Vagina (tissue), 2 donors: ENCODE results near the gene RNF144A. TPM values are rescaled to one million over a fixed set of nuclear protein-coding genes. Genes with fewer than 3 reads are reported as not detected.

Experiments used
- DNase-seq, 2 donors: peaks; one replicate each; pipeline ENCODE4 v3.0.0-alpha.2; 2017; ENCODE audit errors: extremely low spot score in 2 of 2
- H3K27ac ChIP-seq: fragments of 200-600 bp; sonication (generic); one replicate; pipeline ENCODE4 v1.5.1; 2019
- H3K27me3 ChIP-seq: fragments of 200-600 bp; sonication (generic); one replicate; pipeline ENCODE4 v1.5.1; 2019
- H3K36me3 ChIP-seq, 2 donors: fragments of 200-600 bp; sonication (generic); one replicate each; pipeline ENCODE4 v1.5.1; 2017 to 2019
- H3K4me1 ChIP-seq: fragments of 200-600 bp; sonication (generic); one replicate; pipeline ENCODE4 v1.5.1; 2019
- H3K4me3 ChIP-seq, 2 donors: fragments of 200-600 bp; sonication (generic); 1 replicate in 1 of 2; 2 replicates in 1 of 2; pipeline ENCODE4 v1.5.1; 2016 to 2019
- H3K9me3 ChIP-seq: fragments of 200-600 bp; sonication (generic); one replicate; pipeline ENCODE4 v1.5.1; 2019
- CTCF ChIP-seq, 3 experiments: fragments of 450-650 bp in 2 of 3; fragments of 200-600 bp in 1 of 3; sonication (generic) in 1 of 3; IDR thresholded peaks; one replicate each; pipeline ENCODE4 v1.5.1; 2017 to 2019; ENCODE audit warnings: antibody characterized with exemption in 3 of 3, mild to moderate bottlenecking in 2 of 3, moderate library complexity in 2 of 3
- POLR2A ChIP-seq, 2 donors: fragments of 450-650 bp; IDR thresholded peaks; one replicate each; pipeline ENCODE4 v1.6.1; 2017; ENCODE audit warnings: antibody characterized with exemption in 2 of 2, mild to moderate bottlenecking in 2 of 2, moderate library complexity in 2 of 2
- POLR2AphosphoS5 ChIP-seq, 2 donors: sonication (generic); formaldehyde crosslinking; IDR thresholded peaks; one replicate each; pipeline ENCODE4 v1.9.0; 2017; ENCODE audit warnings: antibody characterized with exemption in 2 of 2, mild to moderate bottlenecking in 2 of 2, low read depth in 1 of 2; ENCODE audit not compliant: insufficient read depth in 1 of 2
- intact Hi-C: fragments of 100-400 bp; cut with DNase I; formaldehyde crosslinking; loops from one replicate; pipeline ENCODE4 v1.15.1; 2023
- total RNA-seq: library from RNA; depleted of rRNA; stranded (reverse); fragments of >200 nt; gene quantifications from one replicate; pipeline ENCODE4 v1.2.3, GENCODE V29; 2016

The RNF144A gene
- total RNA-seq, 1 donor from 2014 or later: 17.2 TPM

- intact Hi-C loops: no loop called here
- TF ChIP-seq POLR2AphosphoS5 (IDR thresholded peaks at IDR 0.05; ENCODE audit: insufficient read depth in 1 of 2, low read depth in 1 of 2) (no peak), POLR2A (IDR thresholded peaks at IDR 0.05) (no peak), CTCF (IDR thresholded peaks at IDR 0.05) (no peak)
- no peaks in the 10 kb centered on the region for H3K9me3 ChIP-seq
- H3K27me3 ChIP-seq: no peaks in the 10 kb centered on the region
- H3K4me1 ChIP-seq: no peaks in the 10 kb centered on the region
- no peak overlapping the region for H3K4me3 ChIP-seq
- H3K36me3 ChIP-seq: no peaks in the 10 kb centered on the region
- no peak for DNase-seq
- H3K27ac ChIP-seq: no peak overlapping the region
Measured at GRCh38 chr2:6906165-6906741, 11.0 kb upstream of the RNF144A start.

GRCh38 chr2:6908291-6908690 is 8.9 kb upstream of the RNF144A start:
- Histone ChIP-seq H3K27ac (no peak overlapping the region), H3K27me3 (no peaks in the 10 kb centered on the region), H3K4me1 (no peaks in the 10 kb centered on the region), H3K9me3 (no peaks in the 10 kb centered on the region), H3K4me3 (no peak overlapping the region), H3K36me3 (no peaks in the 10 kb centered on the region)
- intact Hi-C loops: no loop called here
- TF ChIP-seq POLR2AphosphoS5 (IDR thresholded peaks at IDR 0.05; ENCODE audit: insufficient read depth in 1 of 2, low read depth in 1 of 2) (no peak), CTCF (IDR thresholded peaks at IDR 0.05) (no peak), POLR2A (IDR thresholded peaks at IDR 0.05) (no peak)
- DNase-seq: no peak

GRCh38 chr2:6909431-6910385 is 7.5 kb upstream of the RNF144A start:
- intact Hi-C loops: loop anchor here (10.0 kb wide), 1 partner anchor 135 kb away; no protein-coding TSS in a partner anchor
- no peak overlapping the region for H3K27ac ChIP-seq
- no peak overlapping the region for H3K4me3 ChIP-seq
- H3K27me3 ChIP-seq: no peaks in the 10 kb centered on the region
- TF ChIP-seq POLR2A (IDR thresholded peaks at IDR 0.05): no peak
- TF ChIP-seq CTCF (IDR thresholded peaks at IDR 0.05): no peak
- no peak for TF ChIP-seq POLR2AphosphoS5 (IDR thresholded peaks at IDR 0.05; ENCODE audit: insufficient read depth in 1 of 2, low read depth in 1 of 2)
- no peaks in the 10 kb centered on the region for H3K4me1 ChIP-seq
- no peaks in the 10 kb centered on the region for H3K36me3 ChIP-seq
- no peak for DNase-seq
- H3K9me3 ChIP-seq: no peaks in the 10 kb centered on the region

- Histone ChIP-seq H3K4me3 (no peak overlapping the region), H3K4me1 (peaks cover 1% of the 10 kb centered on the region), H3K27ac (no peak overlapping the region), H3K27me3 (no peaks in the 10 kb centered on the region), H3K36me3 (no peaks in the 10 kb centered on the region), H3K9me3 (no peaks in the 10 kb centered on the region)
- DNase-seq: no peak
- TF ChIP-seq CTCF (IDR thresholded peaks at IDR 0.05) (no peak), POLR2A (IDR thresholded peaks at IDR 0.05) (no peak), POLR2AphosphoS5 (IDR thresholded peaks at IDR 0.05; ENCODE audit: insufficient read depth in 1 of 2, low read depth in 1 of 2) (no peak)
- intact Hi-C loops: loop anchor here (10.0 kb wide), 1 partner anchor 133 kb away; no protein-coding TSS in a partner anchor
Measured at GRCh38 chr2:6911721-6912120, 5.5 kb upstream of the RNF144A start.
